ENCODE measurements around the gene STRN4.

The STRN4 gene

GRCh38 chr19:46725036-46725820, 21.0 kb downstream of the STRN4 start:
- DNase-seq (ENCODE audit: low read depth): no peak

- no peak for DNase-seq (ENCODE audit: low read depth)
These were observed 21.8 kb downstream of the STRN4 start for GRCh38 chr19:46724468-46724867.

GRCh38 chr19:46723471-46723870, 22.8 kb downstream of the STRN4 start:
- no peak for DNase-seq (ENCODE audit: low read depth)

GRCh38 chr19:46723023-46723461, 23.2 kb downstream of the STRN4 start:
- no peak for DNase-seq (ENCODE audit: low read depth)

GRCh38 chr19:46722421-46723022, 23.7 kb downstream of the STRN4 start:
- no peak for DNase-seq (ENCODE audit: low read depth)

- no peak for DNase-seq (ENCODE audit: low read depth)
These were observed 24.3 kb downstream of the STRN4 start for GRCh38 chr19:46722004-46722380.

- DNase-seq (ENCODE audit: low read depth): no peak
These were observed 24.8 kb downstream of the STRN4 start for GRCh38 chr19:46721269-46722003.

GRCh38 chr19:46720503-46721239, 25.6 kb downstream of the STRN4 start:
- DNase-seq (ENCODE audit: low read depth): no peak

GRCh38 chr19:46719629-46720502, 26.4 kb downstream of the STRN4 start:
- DNase-seq (ENCODE audit: low read depth): no peak

GRCh38 chr19:46718934-46719622, 27.2 kb downstream of the STRN4 start:
- DNase-seq (ENCODE audit: low read depth): no peak

- DNase-seq (ENCODE audit: low read depth): no peak
These were observed 27.9 kb downstream of the STRN4 start for GRCh38 chr19:46718157-46718933.

GRCh38 chr19:46717716-46718143, 28.5 kb downstream of the STRN4 start:
- DNase-seq (ENCODE audit: low read depth): no peak

- peak; percentile 58 for DNase-seq (ENCODE audit: low read depth)
These were observed 29.1 kb downstream of the STRN4 start, which contains the start of gene PRKD2 for GRCh38 chr19:46717034-46717715. PRKD2 (minus strand) TSS chr19:46717114; CDS start chr19:46716370, 744 bp downstream.

GRCh38 chr19:46716672-46717033, 29.6 kb downstream of the STRN4 start:
- no peak for DNase-seq (ENCODE audit: low read depth)

- DNase-seq (ENCODE audit: low read depth): no peak
These were observed 30.1 kb downstream of the STRN4 start for GRCh38 chr19:46715975-46716671.

- no peak for DNase-seq (ENCODE audit: low read depth)
These were observed 30.7 kb downstream of the STRN4 start for GRCh38 chr19:46715620-46715974.

- DNase-seq (ENCODE audit: low read depth): no peak
These were observed 31.7 kb downstream of the STRN4 start for GRCh38 chr19:46714444-46715106.
